Heart right ventricle (tissue), 16 donors: ENCODE measurements around the gene IL9. TPM values are rescaled to one million over a fixed set of nuclear protein-coding genes. Genes with fewer than 3 reads are reported as not detected.

Experiments
- ATAC-seq, 8 donors: fragments of 200-7000 bp; cut with Tn5 transposase; one replicate each; pipeline ENCODE4 v1.9.1; 2020; ENCODE audit warnings: mild to moderate bottlenecking in 8 of 8, moderate library complexity in 8 of 8, moderate number of reproducible peaks in 1 of 8
- DNase-seq, 2 donors: peaks; one replicate each; pipeline ENCODE4 v3.0.0-alpha.2; 2020
- H3K27ac ChIP-seq, 10 donors: fragments of 200-600 bp; sonication (generic) in 2 of 10; one replicate each; pipeline versions ENCODE4 v1.5.0 to v1.8.0; 2020 to 2022; ENCODE audit warnings: mild to moderate bottlenecking in 3 of 10
- H3K27me3 ChIP-seq, 7 donors: fragments of 200-600 bp; one replicate each; pipeline ENCODE4 v1.8.0; 2021 to 2022; ENCODE audit warnings: mild to moderate bottlenecking in 2 of 7
- H3K36me3 ChIP-seq, 9 donors: fragments of 200-600 bp; sonication (generic) in 1 of 9; one replicate each; pipeline versions ENCODE4 v1.5.0 to v1.8.0; 2020 to 2022; ENCODE audit warnings: mild to moderate bottlenecking in 2 of 9
- H3K4me1 ChIP-seq, 9 donors: fragments of 200-600 bp; sonication (generic) in 1 of 9; one replicate each; pipeline versions ENCODE4 v1.5.0 to v1.8.0; 2020 to 2022; ENCODE audit warnings: mild to moderate bottlenecking in 4 of 9
- H3K4me3 ChIP-seq, 10 donors: fragments of 200-600 bp; sonication (generic) in 2 of 10; one replicate each; pipeline versions ENCODE4 v1.5.0 to v1.8.0; 2020 to 2022; ENCODE audit warnings: mild to moderate bottlenecking in 7 of 10, moderate library complexity in 2 of 10
- H3K9me3 ChIP-seq, 11 donors: fragments of 200-600 bp in 10 of 11; sonication (generic) in 2 of 11; one replicate each; pipeline versions ENCODE4 v1.5.0 to v1.8.0; 2013 to 2022; ENCODE audit warnings: mild to moderate bottlenecking in 2 of 11, control low read depth in 1 of 11, moderate library complexity in 1 of 11
- CTCF ChIP-seq, 9 donors: fragments of 200-600 bp; sonication (generic) in 2 of 9; IDR thresholded peaks; one replicate each; pipeline versions ENCODE4 v1.5.0 to v1.8.0; 2021 to 2022; ENCODE audit warnings: antibody characterized with exemption in 9 of 9, mild to moderate bottlenecking in 5 of 9, moderate library complexity in 1 of 9
- WGBS, 2 donors: extraction: QIAGEN DNeasy Blood & Tissue Kit; methylation state at CpG; one replicate each; pipeline ENCODE4 v1.1.7; 2013; ENCODE audit warnings: inconsistent platforms in 1 of 2; 5-methylcytosine and 5-hydroxymethylcytosine counted together
- intact Hi-C, 10 donors: fragments of 100-400 bp; cut with DNase I; formaldehyde crosslinking; loops; one replicate each; pipeline versions ENCODE4 v1.11.1 to v1.14.2; 2022
- polyA plus RNA-seq, 2 donors: library from polyadenylated mRNA; stranded (reverse); fragments of 200-250 nt; gene quantifications; one replicate each; pipeline ENCODE4 v1.2.3, GENCODE V29; 2013
- total RNA-seq, 10 donors: library from RNA; stranded (reverse); fragmentation: NEBNext Ultra II Directional in 3 of 10; extraction: Animal tissue kit (Norgen Biotek cat#: 25700) in 3 of 10; gene quantifications; one replicate each; pipeline versions ENCODE4 v1.2.1 to v1.2.4, GENCODE V29; 2021 to 2023
- donor health status: Arrhythmogenic right ventricular cardiomyopathy.
- donor health status: ischemic (EF 13 %, LVEDD 7.1; RV severe dilation, severe dysfunction).
- donor health status: healthy with polysubstance abuse.
- donor health status: DM: no; HTN: yes; CAD: no.
- donor health status: DM: no; HTN: no; CAD: no.
- donor health status: ischemic (EF 25% LVEDD 6.9; RV normal size, moderate dysfunction).
- donor health status: ischemic (EF 25% LVEDD 5.7; RV mildly dilated, moderate dysfunction).
- donor health status: healthy.
- donor health status: DM: yes; HTN: yes; CAD: no.
- donor health status: Ischemic cardiomyopathy.
- donor health status: ischemic (EF 35%, LVEDD 5.7; RV mildly dilated, moderate dysfunction).
- donor health status: nonischemic (EF 11% LVEDD 7.7; RV severe dilation, severe dysfunction).
- donor health status: DM: yes; HTN: yes; CAD: no.
- donor health status: PGD.
- donor health status: ischemic (EF 29% LVEDD 5.4; RV normal size, mild dysfunction).
- donor health status: nonischemic (EF 23%, LVEDD 6.1; RV moderate dilation, normal function).

The IL9 gene
- total and polyA plus RNA-seq, 12 donors = not detected

DNA sequence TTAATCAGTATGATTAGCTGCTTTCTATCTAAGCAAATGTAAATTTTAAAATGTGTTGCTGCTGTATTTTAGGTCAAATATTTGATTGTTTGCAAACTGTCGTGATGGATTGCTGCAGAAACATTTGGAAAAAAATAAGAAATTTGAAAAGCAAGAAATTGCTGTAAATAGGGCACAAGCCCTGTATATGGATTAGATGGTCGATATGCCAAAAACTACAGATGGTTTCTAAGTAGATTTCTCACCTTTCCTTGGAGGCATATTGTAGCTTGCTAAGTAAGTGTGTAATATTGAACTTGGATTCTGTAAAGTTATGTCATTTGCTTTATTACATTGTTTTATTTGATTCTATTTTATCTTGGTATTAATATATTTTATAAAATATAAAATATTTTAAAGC lies 46.1 kb upstream of the IL9 start:
- no peak for DNase-seq
- H3K4me1 ChIP-seq = peaks cover 0 to 8% (median 0%) of the 10 kb centered on the region in 9 donors
- H3K27ac ChIP-seq = no peak overlapping the region
- TF ChIP-seq CTCF (IDR thresholded peaks at IDR 0.05) = no peak
- no peak for ATAC-seq
- 86 to 90% methylated on average over 2 of the region's 2 CpGs for WGBS, 2 donors
- intact Hi-C loops = loop anchor here in 9 of 10 donors (5.0 to 10.0 kb wide), 7 partner anchors 54 to 273 kb away; no protein-coding TSS in a partner anchor
- peaks cover 0 to 48% (median 0%) of the 10 kb centered on the region in 7 donors for H3K27me3 ChIP-seq
- H3K36me3 ChIP-seq = no peaks in the 10 kb centered on the region
- H3K9me3 ChIP-seq = no peaks in the 10 kb centered on the region
- no peak overlapping the region for H3K4me3 ChIP-seq

DNA sequence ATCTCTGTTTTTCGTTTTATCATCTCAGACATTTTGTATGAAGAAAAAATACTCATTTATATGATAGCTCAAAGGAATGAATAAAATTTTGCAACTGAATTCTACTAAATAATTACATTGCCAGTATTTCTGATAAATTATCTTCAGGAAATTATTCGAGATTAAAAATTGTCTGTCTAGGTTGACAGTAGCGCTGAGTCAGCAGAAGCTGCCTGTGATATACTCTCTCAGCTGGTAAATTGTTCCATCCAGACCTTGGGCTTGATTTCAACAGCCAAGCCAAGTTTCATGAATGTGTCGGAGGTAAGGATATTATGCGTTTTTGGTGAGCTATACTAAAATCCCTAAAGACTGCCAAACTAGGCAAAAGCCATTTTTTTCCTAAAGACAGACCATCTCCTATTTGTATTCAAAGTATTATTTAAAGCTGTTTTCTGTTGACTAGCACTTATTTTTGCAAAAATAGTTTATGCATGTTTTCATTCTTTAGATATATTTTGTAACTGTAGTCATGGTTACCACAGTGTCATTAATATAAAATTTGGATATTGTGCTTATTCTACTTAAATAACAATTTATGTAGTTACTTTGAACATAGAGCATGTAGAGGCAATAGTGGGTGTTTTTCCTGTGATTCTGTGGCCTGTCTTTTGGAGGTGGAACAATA lies 41.7 kb upstream of the IL9 start:
- ATAC-seq (no peak), DNase-seq (no peak)
- intact Hi-C loops = no loop called here
- Histone ChIP-seq H3K36me3 (no peaks in the 10 kb centered on the region), H3K27me3 (peaks cover 0 to 53% (median 1%) of the 10 kb centered on the region in 7 donors), H3K9me3 (no peaks in the 10 kb centered on the region), H3K4me1 (peaks cover 0 to 5% (median 0%) of the 10 kb centered on the region in 9 donors), H3K27ac (no peak overlapping the region), H3K4me3 (no peak overlapping the region)
- no peak for TF ChIP-seq CTCF (IDR thresholded peaks at IDR 0.05)
- WGBS, 2 donors = 86 to 88% methylated on average over 5 of the region's 5 CpGs

DNA sequence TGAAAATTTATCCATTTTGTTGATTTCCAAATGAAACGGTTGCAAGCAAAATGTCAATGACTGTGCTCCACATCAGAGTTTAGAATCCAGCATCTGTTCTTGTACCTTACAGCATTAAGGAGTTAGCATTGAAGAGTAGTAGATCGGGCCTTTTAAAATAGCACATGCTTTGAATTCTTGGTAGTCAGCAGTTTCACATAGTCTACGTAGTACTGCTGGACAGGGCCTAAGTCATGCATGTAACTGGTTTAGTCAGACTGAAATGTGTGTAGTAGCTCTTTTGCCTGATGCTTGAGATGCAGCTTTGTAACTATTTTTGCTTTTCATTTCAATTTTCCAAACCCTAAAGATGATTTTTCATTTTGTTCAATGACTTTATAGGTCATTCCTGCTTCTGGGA lies 39.3 kb upstream of the IL9 start:
- no peak for TF ChIP-seq CTCF (IDR thresholded peaks at IDR 0.05)
- intact Hi-C loops = no loop called here
- H3K36me3 ChIP-seq = no peaks in the 10 kb centered on the region
- ATAC-seq (peak in 3 of 8 donors; percentile 57 to 63 (median 62)), DNase-seq (no peak)
- peaks cover 9 to 65% (median 25%) of the 10 kb centered on the region in 7 donors for H3K27me3 ChIP-seq
- peaks cover 0 to 9% (median 1%) of the 10 kb centered on the region in 9 donors for H3K4me1 ChIP-seq
- 38 to 49% methylated on average over 3 of the region's 3 CpGs for WGBS, 2 donors
- no peak overlapping the region for H3K27ac ChIP-seq
- no peak overlapping the region for H3K4me3 ChIP-seq
- H3K9me3 ChIP-seq = no peaks in the 10 kb centered on the region

- WGBS, 2 donors = 29 to 35% methylated on average over 18 of the region's 18 CpGs
- H3K4me3 ChIP-seq = peak overlapping the region in 1 of 10 donors; percentile 19
Observed at GRCh38 chr5:135930949-135931295, 35.3 kb upstream of the IL9 start.

More at GRCh38 chr5:135930949-135931295, 35.3 kb upstream of the IL9 start:
- ATAC-seq (no peak), DNase-seq (no peak)
- intact Hi-C loops = no loop called here
- Histone ChIP-seq H3K27me3 (peaks cover 10 to 77% (median 63%) of the 10 kb centered on the region in 7 donors), H3K4me1 (peaks cover 0 to 11% (median 3%) of the 10 kb centered on the region in 9 donors), H3K27ac (no peak overlapping the region), H3K36me3 (no peaks in the 10 kb centered on the region), H3K9me3 (no peaks in the 10 kb centered on the region)
- no peak for TF ChIP-seq CTCF (IDR thresholded peaks at IDR 0.05)
